DND-41 (cell line): ENCODE data around the gene C1orf216.

Source experiments
- ATAC-seq: fragments of 200-7000 bp; cut with Tn5 transposase; 3 replicates; pipeline ENCODE4 v1.9.1; 2021; ENCODE audit warnings: low read depth; ENCODE audit not compliant: insufficient read depth
- DNase-seq: peaks from one replicate; pipeline ENCODE4 v3.0.0-alpha.2; 2020
- H2AFZ ChIP-seq: 2 replicates; pipeline ENCODE4 v1.6.0; 2012; ENCODE audit warnings: low read depth, low read length
- H3K27ac ChIP-seq: 2 replicates; pipeline ENCODE4 v1.5.1; 2012; ENCODE audit warnings: low read length, inconsistent platforms
- H3K27me3 ChIP-seq: fragments of 200-600 bp; sonication (generic); 2 replicates; pipeline ENCODE4 v1.6.0; 2012; ENCODE audit warnings: low read length, mild to moderate bottlenecking, inconsistent platforms; ENCODE audit not compliant: insufficient read depth, poor library complexity
- H3K36me3 ChIP-seq: 2 replicates; pipeline ENCODE4 v1.5.1; 2012; ENCODE audit warnings: low read length, inconsistent platforms; ENCODE audit not compliant: insufficient read depth
- H3K4me1 ChIP-seq: 2 replicates; pipeline ENCODE4 v1.5.1; 2012; ENCODE audit warnings: mild to moderate bottlenecking, low read length; ENCODE audit not compliant: insufficient read depth
- H3K4me2 ChIP-seq: 2 replicates; pipeline ENCODE4 v1.6.0; 2012; ENCODE audit warnings: mild to moderate bottlenecking, moderate library complexity, low read length, inconsistent platforms; ENCODE audit not compliant: insufficient read depth
- H3K4me3 ChIP-seq, 2 experiments: fragments of 200-600 bp in 1 of 2; shearing (Covaris generic) in 1 of 2; 2 replicates each; pipeline ENCODE4 v1.5.1; 2012 to 2016; ENCODE audit warnings: inconsistent platforms in 2 of 2, low read length in 2 of 2, mild to moderate bottlenecking in 2 of 2, low read depth in 1 of 2, moderate library complexity in 1 of 2
- H3K79me2 ChIP-seq: 2 replicates; pipeline ENCODE4 v1.6.0; 2012; ENCODE audit warnings: low read length, inconsistent platforms; ENCODE audit not compliant: insufficient read depth
- H3K9ac ChIP-seq: 2 replicates; pipeline ENCODE4 v1.6.0; 2012; ENCODE audit warnings: low read depth, mild to moderate bottlenecking, inconsistent platforms, low read length, moderate library complexity
- H3K9me3 ChIP-seq: 2 replicates; pipeline ENCODE4 v1.5.1; 2012; ENCODE audit warnings: low read length, moderate library complexity, mild to moderate bottlenecking, inconsistent platforms; ENCODE audit not compliant: insufficient read depth, severe bottlenecking
- H4K20me1 ChIP-seq: 2 replicates; pipeline ENCODE4 v1.6.0; 2012; ENCODE audit warnings: low read length; ENCODE audit not compliant: insufficient read depth
- CTCF ChIP-seq: IDR thresholded peaks from 2 replicates; pipeline ENCODE4 v1.5.1; 2012; ENCODE audit warnings: borderline replicate concordance, low read length, moderate library complexity, mild to moderate bottlenecking; ENCODE audit not compliant: poor library complexity, severe bottlenecking; ENCODE audit errors: extremely low read depth
- EZH2 ChIP-seq: IDR thresholded peaks from 3 replicates; pipeline ENCODE4 v1.6.1; 2012; ENCODE audit warnings: borderline replicate concordance, low read depth, mild to moderate bottlenecking, moderate library complexity, low read length, inconsistent platforms; ENCODE audit not compliant: severe bottlenecking

The C1orf216 gene

DNA sequence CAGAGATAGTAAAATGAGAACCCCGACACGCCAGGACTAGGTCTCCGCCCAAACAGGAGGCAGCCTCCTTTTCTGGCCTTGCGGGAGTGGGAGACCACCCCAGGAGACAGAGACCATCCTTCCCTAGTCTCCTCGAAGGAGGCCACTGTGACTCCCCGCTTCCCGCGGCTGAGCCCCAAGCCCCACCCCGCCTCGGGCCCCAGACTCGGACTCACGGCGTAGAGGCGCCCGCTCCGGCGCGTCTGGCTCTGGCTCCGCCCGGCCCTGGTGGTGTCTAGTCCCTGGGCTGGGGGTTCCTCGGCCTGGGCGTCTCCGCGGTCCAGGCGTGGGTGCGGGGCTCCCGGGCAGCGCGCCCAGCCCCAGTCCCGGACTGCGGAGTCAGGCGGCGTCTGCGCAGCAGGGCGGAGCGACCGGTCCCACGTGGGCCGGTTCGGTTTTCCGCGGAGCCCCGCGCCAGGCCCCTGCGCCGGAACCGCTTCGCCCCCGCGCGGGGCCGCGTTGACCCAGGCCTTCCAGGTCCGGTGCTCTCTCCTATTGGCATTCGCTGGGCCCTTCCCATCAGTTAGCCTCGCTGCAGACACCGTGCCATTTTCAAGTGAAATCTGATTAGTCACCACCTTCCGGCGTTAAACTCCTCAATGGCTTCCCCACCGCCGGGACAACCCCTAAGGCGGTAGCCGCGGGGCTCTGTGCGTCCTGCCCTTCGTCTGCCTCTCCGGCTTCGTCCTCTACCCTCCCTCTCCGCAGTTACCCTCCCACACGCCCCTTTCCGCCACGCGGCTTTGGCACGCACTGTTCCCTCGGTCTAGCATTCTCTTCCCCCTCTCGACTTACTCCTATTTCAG, at the start of gene C1orf216:
C1orf216 (minus strand) TSS at position 393 of the 845 bp plus-strand sequence. CDS start 2,563 bp downstream, outside the sequence.
- Histone ChIP-seq H3K36me3 (peaks cover 23% of the 10 kb centered on the region), H3K4me2 (peak within 1 kb of the TSS; percentile 81), H3K4me3 (peak within 1 kb of the TSS; percentile 57 to 61), H3K27ac (peak within 1 kb of the TSS; percentile 74), H2AFZ (peak within 1 kb of the TSS; percentile 83), H3K27me3 (no peaks in the 10 kb centered on the region), H3K4me1 (peaks cover 48% of the 10 kb centered on the region), H3K9me3 (no peaks in the 10 kb centered on the region), H4K20me1 (peaks cover 18% of the 10 kb centered on the region; the same call in 1 of the 2 replicates), H3K79me2 (peaks cover 27% of the 10 kb centered on the region), H3K9ac (peak within 1 kb of the TSS; percentile 71)
- ATAC-seq = peak; percentile 77
- peak; percentile 72 for DNase-seq
- TF ChIP-seq EZH2 = no peak
- TF ChIP-seq CTCF = no peak

DNA sequence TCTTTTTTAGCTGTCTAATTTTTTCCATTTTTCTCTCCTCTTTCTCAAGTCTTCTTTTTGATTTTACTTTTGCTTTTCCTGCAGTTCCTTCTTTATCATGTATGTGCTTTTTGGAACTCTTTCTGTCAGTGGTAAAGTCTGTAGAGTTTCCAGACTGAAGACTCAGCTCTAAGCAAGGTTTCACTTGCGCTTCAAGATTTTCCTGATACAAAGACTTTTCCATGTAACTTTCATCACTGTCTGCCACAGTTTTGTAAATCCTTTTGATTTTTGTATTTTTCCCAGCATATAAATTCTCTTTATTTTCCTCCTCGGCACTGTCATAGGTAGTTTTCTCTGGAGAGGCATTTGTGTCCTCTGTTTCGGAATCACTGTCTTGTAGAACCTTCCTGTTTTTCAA, 45.6 kb upstream of the C1orf216 start:
- Histone ChIP-seq H3K27ac (no peak overlapping the region; the same call in 1 of the 2 replicates), H3K4me2 (peak overlapping the region; percentile 16; the same call in 1 of the 2 replicates), H2AFZ (no peak overlapping the region), H3K4me3 (0 out of 4 replicates have a peak overlapping the region, but pooled peaks of 1 of the 2 experiments have one; percentile 4), H3K27me3 (no peaks in the 10 kb centered on the region), H3K4me1 (peaks cover 37% of the 10 kb centered on the region), H4K20me1 (peaks cover 32% of the 10 kb centered on the region; the same call in 1 of the 2 replicates), H3K36me3 (peaks cover 67% of the 10 kb centered on the region), H3K9me3 (no peaks in the 10 kb centered on the region), H3K9ac (peak overlapping the region; percentile 23; the same call in 1 of the 2 replicates), H3K79me2 (peaks cover 96% of the 10 kb centered on the region)
- ATAC-seq = no peak
- TF ChIP-seq EZH2 = no peak
- TF ChIP-seq CTCF = no peak
- DNase-seq = no peak

GRCh38 chr1:35763201-35763600, 44.5 kb upstream of the C1orf216 start:
- Histone ChIP-seq H2AFZ (no peak overlapping the region), H3K4me3 (no peak overlapping the region), H3K4me1 (peaks cover 30% of the 10 kb centered on the region), H3K27me3 (no peaks in the 10 kb centered on the region), H3K27ac (no peak overlapping the region), H3K9ac (no peak overlapping the region), H4K20me1 (peaks cover 37% of the 10 kb centered on the region; the same call in 1 of the 2 replicates), H3K9me3 (no peaks in the 10 kb centered on the region), H3K79me2 (peaks cover 94% of the 10 kb centered on the region), H3K36me3 (peaks cover 78% of the 10 kb centered on the region), H3K4me2 (peak overlapping the region; percentile 18; the same call in 1 of the 2 replicates)
- DNase-seq (no peak), ATAC-seq (no peak)
- TF ChIP-seq EZH2 (no peak), CTCF (no peak)
